Endothelial cell of umbilical vein (primary cell): ENCODE results near the gene FES. TPM values are rescaled to one million over a fixed set of nuclear protein-coding genes. Genes with fewer than 3 reads are reported as not detected.
A peak's percentile ranks its signal among the peaks of the same experiment; 100 is the strongest.

Experiments used
- BruUV-seq: library from RNA; stranded (reverse); fragments of 400-500 nt; replicated peaks from 2 replicates; lab custom pipeline; 2021; lab: Mats Ljungman, UMichigan
- CTCF ChIA-PET: fragments of 300-600, 350-600 bp; sonication (Branson Sonifier 250); formaldehyde crosslinking; loops from one replicate; lab custom pipeline; 2021; ENCODE audit warnings: antibody characterized with exemption, inconsistent platforms; lab: Charles Lee
- POLR2A ChIA-PET: fragments of 300-600, 350-600 bp; sonication (Branson Sonifier 250); formaldehyde crosslinking; loops from one replicate; lab custom pipeline; 2021; ENCODE audit warnings: antibody characterized with exemption, inconsistent platforms; lab: Charles Lee
- DNase-seq: peaks from one replicate; pipeline ENCODE4 v3.0.0-alpha.2; 2011; ENCODE audit warnings: low read depth, low spot score
- FAIRE-seq: peaks from 2 replicates; lab custom pipeline; 2011; peaks lifted over from hg19 to GRCh38; lab: Jason Lieb, UNC
- H2AFZ ChIP-seq: 2 replicates; pipeline ENCODE4 v1.6.0; 2012; ENCODE audit warnings: low read depth, low read length, control low read depth, inconsistent platforms
- H3K27ac ChIP-seq: 2 replicates; pipeline ENCODE4 v1.5.1; 2011; ENCODE audit warnings: low read depth, mild to moderate bottlenecking, control low read depth, low read length, moderate library complexity; ENCODE audit not compliant: insufficient read depth
- H3K27me3 ChIP-seq, 2 experiments: 2 replicates each; pipeline versions ENCODE4 v1.6.0 to v1.6.1; 2011; ENCODE audit warnings: low read length in 2 of 2, mixed read lengths in 1 of 2; ENCODE audit not compliant: control insufficient read depth in 2 of 2, insufficient read depth in 2 of 2
- H3K36me3 ChIP-seq, 2 experiments: 2 replicates in 1 of 2; 3 replicates in 1 of 2; pipeline ENCODE4 v1.5.1; 2011; ENCODE audit warnings: low read length in 2 of 2, mild to moderate bottlenecking in 1 of 2, moderate library complexity in 1 of 2; ENCODE audit not compliant: control insufficient read depth in 2 of 2, insufficient read depth in 2 of 2; ENCODE audit errors: extremely low read depth in 1 of 2
- H3K4me1 ChIP-seq: 3 replicates; pipeline ENCODE4 v1.5.1; 2011; ENCODE audit warnings: mild to moderate bottlenecking, low read length; ENCODE audit not compliant: control insufficient read depth, insufficient read depth; ENCODE audit errors: extremely low read depth
- H3K4me2 ChIP-seq: 2 replicates; pipeline ENCODE4 v1.6.1; 2011; ENCODE audit warnings: low read length, control low read depth, mixed read lengths; ENCODE audit not compliant: insufficient read depth
- H3K4me3 ChIP-seq, 3 experiments: fragments of 200-600 bp in 1 of 3; sonication (generic), shearing (Covaris generic) in 1 of 3; replicated peaks in 1 of 3; 2 replicates each; pipeline ENCODE4 v1.5.1; 2011 to 2016; ENCODE audit warnings: control low read depth in 3 of 3, low read length in 3 of 3, mild to moderate bottlenecking in 2 of 3, inconsistent platforms in 1 of 3, low read depth in 1 of 3, moderate library complexity in 1 of 3; ENCODE audit not compliant: insufficient read depth in 1 of 3
- H3K79me2 ChIP-seq: 2 replicates; pipeline ENCODE4 v1.6.0; 2012; ENCODE audit warnings: low read length, inconsistent platforms; ENCODE audit not compliant: control insufficient read depth, insufficient read depth
- H3K9ac ChIP-seq: replicated peaks from 2 replicates; pipeline ENCODE3; 2011; ENCODE audit warnings: low read length, control low read depth; ENCODE audit not compliant: insufficient read depth; ENCODE audit errors: extremely low read depth
- H3K9me1 ChIP-seq: replicated peaks from 3 replicates; pipeline ENCODE4 v1.6.0; 2011; ENCODE audit warnings: mild to moderate bottlenecking, low read length; ENCODE audit not compliant: control insufficient read depth, insufficient read depth; ENCODE audit errors: extremely low read depth
- H3K9me3 ChIP-seq: replicated peaks from 2 replicates; pipeline ENCODE4 v1.5.1; 2012; ENCODE audit warnings: low read length, inconsistent platforms; ENCODE audit not compliant: control insufficient read depth, insufficient read depth
- H4K20me1 ChIP-seq: replicated peaks from 2 replicates; pipeline ENCODE3; 2011; ENCODE audit warnings: mild to moderate bottlenecking, low read length; ENCODE audit not compliant: control insufficient read depth, insufficient read depth; ENCODE audit errors: extremely low read depth
- CTCF ChIP-seq, 2 donors: IDR thresholded peaks; 1 replicate in 1 of 2; 2 replicates in 1 of 2; pipeline ENCODE4 v1.5.1; 2011; ENCODE audit warnings: low read length in 2 of 2, mild to moderate bottlenecking in 2 of 2, moderate library complexity in 2 of 2, control low read depth in 1 of 2, inconsistent platforms in 1 of 2, low read depth in 1 of 2; ENCODE audit not compliant: insufficient read depth in 1 of 2; ENCODE audit errors: extremely low read depth in 1 of 2
- EZH2 ChIP-seq: IDR thresholded peaks from 2 replicates; pipeline ENCODE4 v1.6.1; 2012; ENCODE audit warnings: borderline replicate concordance, low read depth, mild to moderate bottlenecking, moderate library complexity, low read length, inconsistent platforms; ENCODE audit not compliant: severe bottlenecking
- FOS ChIP-seq: IDR thresholded peaks from 2 replicates; pipeline ENCODE4 v1.6.1; 2011; ENCODE audit warnings: mild to moderate bottlenecking, low read length, moderate library complexity, borderline replicate concordance; ENCODE audit not compliant: insufficient read depth
- GATA2 ChIP-seq: IDR thresholded peaks from 2 replicates; pipeline ENCODE4 v1.7.0; 2011; ENCODE audit warnings: low read depth, mild to moderate bottlenecking, moderate library complexity, mixed read lengths, low read length; ENCODE audit not compliant: insufficient read length, insufficient read depth
- JUN ChIP-seq: IDR thresholded peaks from 2 replicates; pipeline ENCODE4 v1.6.1; 2011; ENCODE audit warnings: borderline replicate concordance, low read depth; ENCODE audit not compliant: insufficient read length, insufficient read depth
- MAX ChIP-seq: IDR thresholded peaks from 2 replicates; pipeline ENCODE4 v1.6.1; 2011; ENCODE audit not compliant: insufficient read depth, insufficient read length
- POLR2A ChIP-seq: IDR thresholded peaks from 2 replicates; pipeline ENCODE4 v1.6.1; 2012; ENCODE audit warnings: low read depth, mild to moderate bottlenecking, control low read depth, low read length
- dilution Hi-C: fragments of 300-500 bp; cut with MboI; formaldehyde crosslinking; loops from one replicate; pipeline ENCODE4 v1.15.0; 2019; ENCODE audit warnings: low sequenced_read_pairs; ENCODE audit not compliant: extremely low pct_ligation_motif_present
- intact Hi-C: fragments of 100-400 bp; cut with micrococcal nuclease; formaldehyde crosslinking; loops from one replicate; pipeline ENCODE4 v1.10.0; 2022
- polyA plus RNA-seq, 4 experiments: library from polyadenylated mRNA; depleted of rRNA in 3 of 4; stranded (reverse) in 3 of 4; unstranded in 1 of 4; fragments of >200 nt; gene quantifications; 2 replicates each; pipeline versions ENCODE4 v1.2.1 to v1.2.3, GENCODE V29; 2011 to 2012; ENCODE audit warnings: missing spikeins in 1 of 4
- total RNA-seq: library from RNA; stranded (reverse); gene quantifications from 2 replicates; pipeline ENCODE4 v1.2.3, GENCODE V29; 2021

Gene FES
- total and polyA plus RNA-seq, 2 donors (not counting 3 experiments of a cell fraction or from before 2014, with no cell fraction given), result 41.5 to 58.1 TPM

- TF ChIP-seq EZH2 (no peak), GATA2 (no peak), JUN (no peak), CTCF (IDR thresholded peaks at IDR 0.05; ENCODE audit: extremely low read depth in 1 of 2, insufficient read depth in 1 of 2, low read depth in 1 of 2, low read length in 2 of 2) (no peak), POLR2A (no peak), FOS (no peak), MAX (no peak)
- peaks cover 3 to 34% of the 10 kb centered on the region in 2 experiments for H3K36me3 ChIP-seq
- no peaks in the 10 kb centered on the region for H3K9me1 ChIP-seq
- no peaks in the 10 kb centered on the region for H3K27me3 ChIP-seq
- peak overlapping the region in 1 of 3 experiments; percentile 70 for H3K4me3 ChIP-seq
- no peaks in the 10 kb centered on the region for H4K20me1 ChIP-seq
- BruUV-seq, result TSS peak; percentile 67
- intact Hi-C loops (loop anchor here (10.0 kb wide), 1 partner anchor 349 kb away; no protein-coding TSS in a partner anchor), dilution Hi-C loops (no loop called here)
- peak overlapping the region; percentile 80 for H3K9ac ChIP-seq
- DNase-seq (peak; percentile 44), FAIRE-seq (peak; percentile 49)
- peaks cover 24% of the 10 kb centered on the region for H3K4me1 ChIP-seq
- no peaks in the 10 kb centered on the region for H3K9me3 ChIP-seq
- H3K4me2 ChIP-seq, result peak overlapping the region; percentile 56
- no peak overlapping the region for H2AFZ ChIP-seq
- H3K79me2 ChIP-seq, result peaks cover 15% of the 10 kb centered on the region
- CTCF ChIA-PET, result interaction anchor here (3.9 kb wide), 1 partner anchor 235 kb away, joined by 237 read pairs; no protein-coding TSS in a partner anchor
- peak overlapping the region; percentile 85 for H3K27ac ChIP-seq
- POLR2A ChIA-PET, result interaction anchor here (2.1 kb wide), 1 partner anchor 13 kb away, joined by 5 read pairs; no protein-coding TSS in a partner anchor
Measured at GRCh38 chr15:90883526-90883975, 753 bp upstream of the FES start.
